ENCODE results near the gene ANKS4B.

DNA sequence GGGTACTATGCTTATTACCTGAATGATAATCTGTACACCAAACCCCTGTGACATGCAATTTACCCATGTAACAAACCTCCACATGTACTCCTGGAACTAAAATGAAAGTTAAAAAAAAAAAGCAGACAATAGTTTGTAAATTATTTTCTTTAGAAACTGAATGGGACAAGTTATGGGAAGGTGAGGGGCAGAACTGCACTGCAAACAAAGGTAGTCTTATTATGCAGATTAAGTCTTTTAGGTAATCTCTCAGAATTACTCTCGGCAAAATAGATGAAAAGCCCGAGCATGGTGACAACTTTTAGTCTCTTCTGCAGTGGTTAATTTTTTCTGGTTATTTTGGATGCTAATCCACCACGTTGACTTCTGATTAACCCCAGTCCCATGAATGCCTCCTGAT is 49.5 kb upstream of the ANKS4B start:
- TF ChIP-seq, protein P1, sequence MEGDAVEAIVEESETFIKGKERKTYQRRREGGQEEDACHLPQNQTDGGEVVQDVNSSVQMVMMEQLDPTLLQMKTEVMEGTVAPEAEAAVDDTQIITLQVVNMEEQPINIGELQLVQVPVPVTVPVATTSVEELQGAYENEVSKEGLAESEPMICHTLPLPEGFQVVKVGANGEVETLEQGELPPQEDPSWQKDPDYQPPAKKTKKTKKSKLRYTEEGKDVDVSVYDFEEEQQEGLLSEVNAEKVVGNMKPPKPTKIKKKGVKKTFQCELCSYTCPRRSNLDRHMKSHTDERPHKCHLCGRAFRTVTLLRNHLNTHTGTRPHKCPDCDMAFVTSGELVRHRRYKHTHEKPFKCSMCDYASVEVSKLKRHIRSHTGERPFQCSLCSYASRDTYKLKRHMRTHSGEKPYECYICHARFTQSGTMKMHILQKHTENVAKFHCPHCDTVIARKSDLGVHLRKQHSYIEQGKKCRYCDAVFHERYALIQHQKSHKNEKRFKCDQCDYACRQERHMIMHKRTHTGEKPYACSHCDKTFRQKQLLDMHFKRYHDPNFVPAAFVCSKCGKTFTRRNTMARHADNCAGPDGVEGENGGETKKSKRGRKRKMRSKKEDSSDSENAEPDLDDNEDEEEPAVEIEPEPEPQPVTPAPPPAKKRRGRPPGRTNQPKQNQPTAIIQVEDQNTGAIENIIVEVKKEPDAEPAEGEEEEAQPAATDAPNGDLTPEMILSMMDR (IDR thresholded peaks at IDR 0.05): no peak
- no peak for TF ChIP-seq POLR2A (IDR thresholded peaks at IDR 0.05)

Data from body of pancreas (tissue), 4 donors.